B cell (primary cell): ENCODE results near the gene MEAK7. TPM values are rescaled to one million over a fixed set of nuclear protein-coding genes. Genes with fewer than 3 reads are reported as not detected.

ENCODE experiments used
- ATAC-seq: fragments of 200-7000 bp; cut with Tn5 transposase; one replicate; pipeline ENCODE4 v1.10.0; 2021; ENCODE audit warnings: low read depth, mild to moderate bottlenecking, moderate number of reproducible peaks, moderate library complexity
- CTCF ChIA-PET: fragments of 350-600 bp; sonication (Branson Sonifier 250); formaldehyde crosslinking; loops from one replicate; lab custom pipeline; 2021; ENCODE audit warnings: antibody characterized with exemption, inconsistent platforms; lab: Charles Lee
- POLR2A ChIA-PET: fragments of 350-600 bp; sonication (Branson Sonifier 250); formaldehyde crosslinking; loops from one replicate; lab custom pipeline; 2021; ENCODE audit warnings: antibody characterized with exemption; lab: Charles Lee
- DNase-seq: peaks from one replicate; pipeline ENCODE4 v3.0.0; 2013
- H2AFZ ChIP-seq: 2 replicates; pipeline ENCODE4 v1.6.1; 2012; ENCODE audit warnings: mild to moderate bottlenecking, low read depth, low read length; ENCODE audit not compliant: insufficient read depth, poor library complexity, severe bottlenecking
- H3K27ac ChIP-seq, 2 donors: 1 replicate in 1 of 2; 2 replicates in 1 of 2; pipeline ENCODE4 v1.5.1; 2012 to 2013; ENCODE audit warnings: low read length in 2 of 2, mild to moderate bottlenecking in 2 of 2, moderate library complexity in 1 of 2
- H3K27me3 ChIP-seq, 4 experiments: fragments of 200-600 bp in 1 of 4; sonication (generic) in 1 of 4; replicated peaks in 1 of 4; 1 replicate in 2 of 4; 2 replicates in 2 of 4; pipeline versions ENCODE4 v1.6.1 to v1.7.0; 2013 to 2016; ENCODE audit warnings: low read length in 3 of 4, mild to moderate bottlenecking in 2 of 4, mixed read lengths in 1 of 4, moderate library complexity in 1 of 4; ENCODE audit not compliant: insufficient read depth in 4 of 4, control insufficient read depth in 3 of 4; ENCODE audit errors: control extremely low read depth in 1 of 4
- H3K36me3 ChIP-seq, 2 experiments: replicated peaks in 1 of 2; 1 replicate in 1 of 2; 2 replicates in 1 of 2; pipeline versions ENCODE4 v1.6.1 to v1.7.1; 2013; ENCODE audit warnings: low read length in 1 of 2; ENCODE audit not compliant: insufficient read depth in 2 of 2, control insufficient read depth in 1 of 2; ENCODE audit errors: control extremely low read depth in 1 of 2, extremely low read depth in 1 of 2
- H3K4me1 ChIP-seq, 2 donors: fragments of 200-600 bp in 1 of 2; sonication (generic) in 1 of 2; 1 replicate in 1 of 2; 2 replicates in 1 of 2; pipeline versions ENCODE4 v1.5.1 to v1.6.1; 2013 to 2017; ENCODE audit warnings: low read length in 2 of 2; ENCODE audit not compliant: control insufficient read depth in 2 of 2, insufficient read depth in 2 of 2
- H3K4me2 ChIP-seq: replicated peaks from 2 replicates; pipeline ENCODE3; 2012; ENCODE audit warnings: mild to moderate bottlenecking, low read depth, low read length; ENCODE audit not compliant: poor library complexity, severe bottlenecking
- H3K4me3 ChIP-seq, 5 experiments: fragments of 200-600 bp in 1 of 5; sonication (generic) in 1 of 5; 1 replicate in 3 of 5; 2 replicates in 2 of 5; pipeline versions ENCODE4 v1.5.1 to v1.7.0; 2011 to 2016; ENCODE audit warnings: low read length in 4 of 5, mild to moderate bottlenecking in 4 of 5, low read depth in 2 of 5, control low read depth in 1 of 5, moderate library complexity in 1 of 5; ENCODE audit not compliant: insufficient read depth in 1 of 5; ENCODE audit errors: control extremely low read depth in 1 of 5, extremely low read depth in 1 of 5
- H3K79me2 ChIP-seq: fragments of 200-600 bp; sonication (generic); one replicate; pipeline ENCODE4 v1.6.0; 2016; ENCODE audit warnings: low read length; ENCODE audit not compliant: control insufficient read depth, insufficient read depth
- H3K9ac ChIP-seq: fragments of 200-600 bp; sonication (generic); 2 replicates; pipeline ENCODE4 v1.6.1; 2017; ENCODE audit warnings: mild to moderate bottlenecking, low read length, moderate library complexity
- H3K9me3 ChIP-seq, 3 donors: one replicate each; pipeline versions ENCODE4 v1.6.1 to v1.7.1; 2013; ENCODE audit warnings: low read length in 2 of 3; ENCODE audit not compliant: control insufficient read depth in 2 of 3, insufficient read depth in 1 of 3; ENCODE audit errors: control extremely low read depth in 1 of 3
- H4K20me1 ChIP-seq: 2 replicates; pipeline ENCODE4 v1.6.0; 2012; ENCODE audit warnings: mild to moderate bottlenecking, low read length; ENCODE audit not compliant: insufficient read depth, control insufficient read depth, poor library complexity, severe bottlenecking
- H3K27ac Mint-ChIP-seq: one replicate; pipeline ENCODE4 v1.8.0; 2021; ENCODE audit warnings: mixed read lengths
- H3K27me3 Mint-ChIP-seq: one replicate; pipeline ENCODE4 v1.8.0; 2021; ENCODE audit warnings: mixed read lengths
- H3K4me1 Mint-ChIP-seq: one replicate; pipeline ENCODE4 v1.8.0; 2021; ENCODE audit warnings: mixed read lengths
- H3K4me3 Mint-ChIP-seq: one replicate; pipeline ENCODE4 v1.8.0; 2021; ENCODE audit warnings: mixed read lengths
- H3K9me3 Mint-ChIP-seq: one replicate; pipeline ENCODE4 v1.8.0; 2022; ENCODE audit warnings: mixed read lengths; ENCODE audit not compliant: insufficient read depth
- CTCF ChIP-seq: fragments of 200-600 bp; IDR thresholded peaks from one replicate; pipeline ENCODE4 v1.8.0; 2022; ENCODE audit warnings: antibody characterized with exemption, mild to moderate bottlenecking
- EZH2 ChIP-seq: IDR thresholded peaks from 2 replicates; pipeline ENCODE4 v1.6.1; 2012; ENCODE audit warnings: borderline replicate concordance, low read depth, mild to moderate bottlenecking, moderate library complexity, low read length; ENCODE audit not compliant: insufficient read depth, poor library complexity, severe bottlenecking
- WGBS: methylation state at CpG from one replicate; pipeline ENCODE4 v1.1.5; 2013; ENCODE audit warnings: missing lambda C conversion rate; ENCODE audit not compliant: insufficient coverage; 5-methylcytosine and 5-hydroxymethylcytosine counted together
- intact Hi-C: fragments of 100-400 bp; cut with micrococcal nuclease; formaldehyde crosslinking; loops from one replicate; pipeline ENCODE4 v1.10.0; 2022
- polyA plus RNA-seq: library from polyadenylated mRNA; depleted of rRNA; stranded (reverse); fragments of >200 nt; gene quantifications from 2 replicates; pipeline ENCODE4 v1.2.3, GENCODE V29; 2012
- total RNA-seq, 2 donors: library from RNA; stranded (reverse); fragments of 120-200 nt in 1 of 2; gene quantifications; 1 replicate in 1 of 2; 2 replicates in 1 of 2; pipeline versions ENCODE4 v1.2.3 to v1.2.4, GENCODE V29; 2013 to 2022

MEAK7 gene
- total and polyA plus RNA-seq, 2 donors (not counting 1 experiment from before 2014, with no cell fraction given), result 3.9 to 19.3 TPM

- no peak overlapping the region for H3K4me3 Mint-ChIP-seq
- Histone ChIP-seq H3K79me2 (no peaks in the 10 kb centered on the region), H2AFZ (no peak overlapping the region), H3K36me3 (no peaks in the 10 kb centered on the region), H3K4me3 (no peak overlapping the region), H3K9ac (no peak overlapping the region), H3K27ac (no peak overlapping the region), H3K27me3 (peaks cover 0 to 13% (median 5%) of the 10 kb centered on the region in 4 experiments), H3K9me3 (no peaks in the 10 kb centered on the region), H3K4me2 (no peak overlapping the region), H3K4me1 (peaks cover 7 to 12% of the 10 kb centered on the region in 2 donors), H4K20me1 (no peaks in the 10 kb centered on the region)
- intact Hi-C loops, result no loop called here
- no peak overlapping the region for H3K27ac Mint-ChIP-seq
- ATAC-seq (no peak), DNase-seq (no peak)
- peaks cover 7% of the 10 kb centered on the region for H3K4me1 Mint-ChIP-seq
- TF ChIP-seq EZH2 (no peak), CTCF (no peak)
- no peaks in the 10 kb centered on the region for H3K9me3 Mint-ChIP-seq
- WGBS, result 86% methylated on average over 17 of the region's 22 CpGs
- POLR2A ChIA-PET, result no interaction called here
- CTCF ChIA-PET, result no interaction called here
- H3K27me3 Mint-ChIP-seq, result peaks cover 11% of the 10 kb centered on the region
Measured at GRCh38 chr16:84546669-84547545, 42.4 kb upstream of the MEAK7 start.

- Mint-ChIP-seq H3K4me1 (peaks cover 5% of the 10 kb centered on the region), H3K9me3 (no peaks in the 10 kb centered on the region), H3K27ac (no peak overlapping the region), H3K27me3 (peaks cover 11% of the 10 kb centered on the region), H3K4me3 (no peak overlapping the region)
- Histone ChIP-seq H4K20me1 (no peaks in the 10 kb centered on the region), H3K27me3 (peaks cover 0 to 13% (median 5%) of the 10 kb centered on the region in 4 experiments), H3K4me3 (no peak overlapping the region), H3K4me2 (no peak overlapping the region), H3K9ac (no peak overlapping the region), H3K27ac (no peak overlapping the region), H2AFZ (no peak overlapping the region), H3K36me3 (no peaks in the 10 kb centered on the region), H3K9me3 (no peaks in the 10 kb centered on the region), H3K4me1 (peaks cover 6 to 8% of the 10 kb centered on the region in 2 donors), H3K79me2 (no peaks in the 10 kb centered on the region)
- ATAC-seq, result no peak
- intact Hi-C loops, result no loop called here
- no peak for TF ChIP-seq EZH2
- TF ChIP-seq CTCF, result no peak
- ChIA-PET CTCF (no interaction called here), POLR2A (interaction anchor here (1.1 kb wide), 1 partner anchor 31 kb away, joined by 3 read pairs; no protein-coding TSS in a partner anchor)
- DNase-seq, result no peak
- 73% methylated on average over 8 of the region's 12 CpGs for WGBS
Measured at GRCh38 chr16:84545114-84545737, 40.8 kb upstream of the MEAK7 start.
